HG02973 (cell line): ENCODE data around the gene DMRTC2.

Experiments
- ATAC-seq: cut with Tn5 transposase; IDR thresholded peaks from one replicate; pipeline ENCODE4 v1.9.1; 2021; ENCODE audit warnings: moderate library complexity; ENCODE audit not compliant: unreplicated experiment

DMRTC2 gene

DNA sequence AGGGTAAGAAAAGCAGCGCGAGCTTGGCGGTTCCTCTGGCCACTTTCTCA, at the start of gene DMRTC2:
TSS of gene DMRTC2 (plus strand) at position 42 of the 50 bp plus-strand sequence. CDS start 2,387 bp downstream, outside the sequence.
- no peak for ATAC-seq

DNA sequence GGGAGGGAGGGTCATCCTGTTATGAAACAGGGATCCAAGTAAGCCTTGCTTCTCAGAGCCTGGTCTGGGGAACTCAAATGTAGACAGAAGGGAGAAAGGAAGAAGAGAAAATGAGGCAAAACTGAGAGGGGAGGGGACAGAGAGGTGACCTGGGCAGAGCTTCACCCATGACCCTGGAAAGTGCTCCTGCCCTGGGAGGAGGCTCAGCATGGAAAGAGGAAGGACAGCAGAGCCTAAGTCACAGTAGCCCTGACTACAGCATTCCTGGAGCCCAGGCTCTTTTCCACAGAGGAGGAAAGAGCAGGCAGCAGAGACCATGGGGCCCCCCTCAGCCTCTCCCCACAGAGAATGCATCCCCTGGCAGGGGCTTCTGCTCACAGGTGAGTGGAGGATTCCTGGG, 48.5 kb upstream of the DMRTC2 start, which contains the start of gene CEACAM3:
TSS of gene CEACAM3 (plus strand) at position 226 of the 400 bp plus-strand sequence. CDS start at position 317, 91 bp downstream.
- no peak for ATAC-seq

GRCh38 chr19:41796901-41797300, 47.9 kb upstream of the DMRTC2 start:
- no peak for ATAC-seq

DNA sequence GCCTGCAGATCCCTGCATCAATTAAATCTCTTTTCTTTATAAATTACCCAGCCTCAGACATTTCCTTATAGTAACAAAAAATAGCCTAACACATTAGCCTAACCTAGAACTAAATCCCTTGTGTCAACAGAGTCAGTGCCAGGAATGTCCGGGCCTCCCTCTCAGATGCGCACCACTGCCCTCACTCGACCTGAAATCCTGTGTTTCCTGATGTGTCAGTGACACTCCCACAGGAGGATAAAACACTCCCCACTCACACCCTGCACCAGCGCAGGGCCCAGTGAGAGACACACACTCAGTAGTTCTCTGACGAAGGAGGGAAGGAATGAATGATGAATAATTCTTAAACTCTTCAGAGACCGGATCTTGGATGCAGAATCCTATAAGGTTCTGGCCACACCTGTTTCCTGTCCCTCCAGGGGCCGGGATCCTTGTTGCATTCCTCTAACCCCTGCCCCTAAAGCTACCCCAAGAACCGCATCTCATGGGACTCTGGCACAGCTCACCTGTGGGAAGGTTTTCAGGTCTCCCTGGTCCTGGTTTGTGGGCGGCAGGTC, 45.3 kb upstream of the DMRTC2 start:
- no peak for ATAC-seq

DNA sequence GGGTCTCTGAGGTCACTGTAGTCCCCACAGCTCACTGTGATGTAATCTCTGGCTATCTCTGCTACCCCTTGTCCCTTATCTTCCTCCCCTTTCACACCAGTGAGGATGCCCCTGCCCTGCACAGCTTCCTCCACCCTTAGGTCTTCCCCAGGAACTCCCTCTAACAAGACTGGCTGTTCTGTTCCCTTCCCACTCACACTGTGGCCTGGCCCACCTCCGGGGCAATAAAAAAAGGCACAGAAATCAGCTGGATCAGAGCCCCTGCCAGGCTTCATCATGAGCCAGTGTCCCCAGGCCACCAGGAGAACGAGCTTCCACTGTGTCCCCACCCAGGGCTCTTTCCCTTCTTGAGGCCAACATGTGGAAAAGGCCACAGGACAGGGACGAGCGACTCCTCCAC, 43.8 kb upstream of the DMRTC2 start:
- ATAC-seq = no peak

DNA sequence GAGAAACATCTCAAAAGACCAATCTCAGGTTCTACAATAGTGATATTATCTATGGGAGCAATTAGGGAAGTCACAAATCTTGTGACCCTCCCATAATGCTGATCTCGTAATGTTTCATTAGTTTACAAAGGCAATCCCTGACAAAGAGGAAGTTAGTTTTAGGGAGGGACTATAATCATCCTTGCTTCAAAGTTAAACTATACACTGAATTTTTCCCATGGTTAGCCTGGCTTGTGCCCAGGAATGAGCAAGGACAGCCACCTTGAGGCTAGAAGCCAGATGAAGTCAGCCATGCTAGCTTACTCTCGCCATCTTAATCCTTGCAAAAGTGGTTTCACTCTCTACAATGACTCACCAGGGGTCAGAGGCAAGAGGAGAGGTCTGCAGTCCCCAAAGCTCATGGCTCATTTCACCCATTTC, 43.0 kb upstream of the DMRTC2 start:
- ATAC-seq = no peak

DNA sequence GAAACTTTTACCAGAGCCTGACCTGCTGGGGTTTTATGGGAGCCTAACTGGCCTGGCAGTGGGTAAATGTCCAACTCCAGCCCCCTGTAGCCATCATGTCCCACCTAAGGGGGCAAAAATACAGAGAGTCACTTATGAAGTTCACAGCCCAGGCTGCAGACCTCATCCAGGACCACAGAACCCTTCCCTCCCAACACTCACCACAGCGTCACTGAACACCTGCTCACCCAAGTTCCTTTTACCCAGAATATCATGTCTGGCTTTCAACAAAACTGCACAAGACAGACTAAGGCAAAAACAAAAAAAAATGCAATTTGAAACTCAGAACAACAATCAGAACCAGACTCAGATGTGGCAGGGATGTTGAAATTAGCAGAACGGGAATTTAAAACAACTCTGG, 42.1 kb upstream of the DMRTC2 start:
- ATAC-seq = no peak

DNA sequence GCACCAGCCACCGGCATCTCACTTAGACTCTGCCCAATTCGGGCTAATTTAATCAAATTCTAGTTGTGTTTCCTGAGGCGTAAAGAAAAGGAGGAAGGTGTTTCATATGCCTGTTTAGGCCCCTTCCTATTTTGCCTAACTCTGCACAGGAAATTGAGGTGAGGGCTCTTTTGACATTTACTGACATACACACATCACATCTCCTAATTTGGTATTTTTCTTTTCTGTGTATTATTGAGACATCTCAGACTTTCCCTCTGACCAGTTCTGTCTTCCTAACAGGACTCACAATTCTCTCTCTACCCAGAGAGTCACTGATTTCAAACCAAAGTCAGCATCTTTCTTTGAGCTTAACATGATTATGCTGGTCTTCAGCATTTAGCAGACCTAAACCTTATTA, 40.5 kb upstream of the DMRTC2 start:
- ATAC-seq = no peak

GRCh38 chr19:41807176-41807575, 37.7 kb upstream of the DMRTC2 start:
- no peak for ATAC-seq

DNA sequence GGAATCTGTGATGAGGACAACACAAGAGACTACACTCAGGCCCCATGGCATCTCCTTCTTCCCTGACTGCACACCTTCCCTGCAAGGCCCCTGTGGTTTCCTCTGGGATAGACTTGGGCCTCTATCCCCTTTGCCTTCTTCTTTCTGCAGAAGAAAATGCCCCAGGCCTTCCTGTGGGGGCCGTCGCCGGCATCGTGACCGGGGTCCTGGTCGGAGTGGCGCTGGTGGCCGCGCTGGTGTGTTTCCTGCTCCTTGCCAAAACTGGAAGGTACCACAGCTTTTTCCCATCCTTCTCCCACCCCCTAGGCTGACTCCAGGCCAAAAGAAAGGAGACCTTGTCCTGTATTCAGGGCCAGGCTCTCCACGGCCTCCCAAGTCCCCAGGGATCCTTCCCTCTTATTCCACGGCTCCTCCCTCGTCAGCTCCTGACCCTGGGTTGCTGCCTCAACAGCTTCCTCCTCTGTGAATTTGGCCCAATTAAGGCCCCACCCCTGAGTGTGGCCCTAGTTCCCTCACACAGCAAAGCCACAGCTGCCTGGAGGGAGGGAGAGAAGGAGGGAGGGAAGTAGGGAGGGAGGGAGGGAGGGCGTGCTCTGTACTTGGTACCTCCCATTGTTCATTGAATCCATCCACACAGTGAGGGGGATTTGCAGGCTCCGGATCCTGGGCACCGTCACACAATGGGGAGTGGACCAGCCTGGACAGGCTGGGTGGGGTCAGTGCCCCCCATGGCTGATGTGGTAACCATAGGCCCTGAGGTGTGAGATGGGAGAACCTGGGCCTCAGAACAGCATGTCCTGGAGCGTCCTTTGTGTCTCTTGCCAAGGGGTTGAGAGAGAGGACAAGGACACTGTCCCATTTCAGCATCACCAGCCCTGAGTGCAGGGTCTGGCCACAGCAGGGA, 35.9 kb upstream of the DMRTC2 start:
- ATAC-seq = no peak

- ATAC-seq = no peak
Measured at GRCh38 chr19:41810301-41810700, 34.5 kb upstream of the DMRTC2 start.

DNA sequence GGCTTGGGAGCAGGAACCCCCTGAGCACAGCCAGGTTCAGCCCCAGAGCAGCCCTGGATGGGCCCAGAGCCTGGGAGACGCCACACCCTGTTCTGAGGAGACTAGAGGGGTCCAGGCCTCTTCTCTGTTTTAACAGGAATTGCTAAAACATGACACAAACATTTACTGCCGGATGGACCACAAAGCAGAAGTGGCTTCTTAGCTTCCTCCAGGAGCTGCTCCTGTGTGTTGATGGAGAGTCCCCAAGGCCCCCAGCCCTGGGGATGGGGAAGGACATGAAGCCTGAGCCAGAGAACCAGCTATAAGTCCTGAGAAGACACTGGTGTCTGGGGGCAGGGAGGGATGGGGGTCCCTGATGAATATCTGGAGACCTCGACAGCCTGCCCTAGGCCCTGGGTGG, 33.8 kb upstream of the DMRTC2 start:
- ATAC-seq = no peak

- ATAC-seq = no peak
Measured at GRCh38 chr19:41811981-41812380, 32.9 kb upstream of the DMRTC2 start.

DNA sequence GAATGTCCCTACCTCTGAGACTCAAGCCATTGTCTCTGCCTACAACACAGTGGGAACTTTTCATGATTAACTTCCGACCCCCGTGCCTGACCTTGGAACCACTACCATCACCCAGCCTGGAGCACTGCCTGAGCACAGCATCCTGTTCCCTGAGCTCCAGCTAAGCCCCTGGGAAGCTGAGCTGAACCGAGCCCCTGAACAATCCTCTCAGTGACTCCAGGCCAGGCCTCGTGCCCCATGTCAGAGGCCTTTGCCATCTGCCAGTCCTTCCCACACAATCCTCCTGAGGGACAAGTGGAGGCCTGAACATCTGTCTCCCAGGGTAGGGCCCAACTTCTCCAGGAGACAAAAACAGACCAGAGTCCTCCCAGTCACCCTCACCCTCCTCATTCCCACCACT, 30.9 kb upstream of the DMRTC2 start:
- no peak for ATAC-seq

DNA sequence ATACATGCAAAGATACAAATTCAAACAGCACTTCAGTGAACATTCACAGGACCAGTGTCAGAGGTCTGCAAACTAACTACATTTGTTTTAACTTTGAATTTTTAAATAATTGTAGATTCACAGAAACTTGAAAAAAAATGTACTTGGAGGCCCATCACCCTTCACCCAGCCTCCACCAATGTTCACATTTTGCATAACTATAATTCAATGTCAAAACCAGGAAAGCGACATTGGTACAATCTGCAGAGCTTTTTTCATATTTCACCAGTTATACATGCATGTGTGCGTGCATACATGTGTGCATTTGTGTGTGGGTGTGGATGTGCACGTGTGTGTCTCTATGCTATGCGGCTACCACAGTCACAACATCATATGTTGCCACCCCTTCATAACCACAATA, 29.5 kb upstream of the DMRTC2 start:
- no peak for ATAC-seq

GRCh38 chr19:41816761-41817160, 28.1 kb upstream of the DMRTC2 start:
- ATAC-seq = no peak

DNA sequence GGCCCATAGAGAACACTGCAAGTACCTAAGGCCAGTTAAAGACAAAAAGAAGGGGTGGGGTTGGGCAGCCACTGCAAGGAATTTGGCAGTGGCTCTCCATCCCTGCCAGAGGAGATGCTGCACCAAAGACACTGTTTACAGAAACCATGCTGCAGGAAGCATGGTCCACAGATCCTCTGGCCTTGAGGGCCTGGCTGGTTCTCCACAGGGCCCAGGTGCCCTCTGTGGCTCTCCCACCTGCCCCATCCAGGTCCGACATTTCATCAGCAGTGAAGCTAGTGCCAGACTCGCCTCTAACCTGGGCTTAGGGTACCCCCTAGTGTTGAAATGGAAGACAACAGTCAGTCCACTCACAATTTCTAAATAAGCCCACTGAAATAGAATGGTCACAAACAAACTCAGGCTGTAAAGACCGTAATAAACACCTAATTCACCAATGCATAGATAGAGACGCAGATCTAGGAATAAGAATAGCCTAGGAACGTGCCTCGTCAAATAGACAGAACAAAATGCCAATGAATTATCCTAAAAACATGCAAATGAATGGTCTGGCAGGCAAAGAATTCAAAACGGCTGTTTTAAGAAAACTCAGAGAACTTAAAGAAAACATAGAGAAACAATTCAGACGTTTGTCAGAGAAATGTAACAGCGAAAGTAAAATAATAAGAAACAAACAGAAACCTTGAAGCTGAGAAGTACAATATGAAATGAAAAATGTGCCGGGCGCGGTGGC, 23.7 kb upstream of the DMRTC2 start:
- ATAC-seq = no peak

GRCh38 chr19:41837981-41838708, 6.7 kb upstream of the DMRTC2 start:
- ATAC-seq = no peak

DNA sequence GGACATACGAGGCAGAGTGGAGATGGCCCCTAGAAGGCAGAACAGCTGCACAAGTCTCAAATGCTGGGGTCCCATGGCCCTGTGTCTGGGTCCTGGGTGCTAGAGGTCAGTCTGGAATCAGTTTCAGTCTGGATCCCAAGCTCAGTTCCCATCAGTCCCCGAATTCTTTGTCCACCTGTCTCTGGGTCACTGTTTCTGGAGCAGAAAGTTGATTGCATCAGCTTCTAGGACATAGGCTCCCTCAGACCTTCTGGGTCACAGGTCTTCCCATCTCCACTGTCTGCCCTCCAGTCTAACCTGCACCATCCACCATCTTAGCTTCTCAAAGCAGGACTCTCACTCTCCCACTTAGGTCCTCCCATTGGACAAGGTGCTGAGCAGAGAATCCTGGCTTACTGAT, 5.6 kb upstream of the DMRTC2 start:
- no peak for ATAC-seq

- no peak for ATAC-seq
Measured at GRCh38 chr19:41843371-41843770, 1.5 kb upstream of the DMRTC2 start.

GRCh38 chr19:41844601-41845000, 241 bp upstream of the DMRTC2 start, which contains the start of gene LYPD4:
Gene LYPD4, minus strand, starts transcription at chr19:41844683. Its CDS starts 5,398 bp downstream, at chr19:41839285.
- ATAC-seq = no peak
